GM19467 (cell line): ENCODE data around the gene BBS5.
"Not testable (repeated sequence)": the region's sequence is repeated elsewhere in the genome, so short reads cannot be mapped to it uniquely, and the experiment has no call there.

Experiments
- ATAC-seq: cut with Tn5 transposase; IDR thresholded peaks from one replicate; pipeline ENCODE4 v1.9.1; 2021; ENCODE audit warnings: mild to moderate bottlenecking, moderate library complexity; ENCODE audit not compliant: unreplicated experiment

The BBS5 gene

DNA sequence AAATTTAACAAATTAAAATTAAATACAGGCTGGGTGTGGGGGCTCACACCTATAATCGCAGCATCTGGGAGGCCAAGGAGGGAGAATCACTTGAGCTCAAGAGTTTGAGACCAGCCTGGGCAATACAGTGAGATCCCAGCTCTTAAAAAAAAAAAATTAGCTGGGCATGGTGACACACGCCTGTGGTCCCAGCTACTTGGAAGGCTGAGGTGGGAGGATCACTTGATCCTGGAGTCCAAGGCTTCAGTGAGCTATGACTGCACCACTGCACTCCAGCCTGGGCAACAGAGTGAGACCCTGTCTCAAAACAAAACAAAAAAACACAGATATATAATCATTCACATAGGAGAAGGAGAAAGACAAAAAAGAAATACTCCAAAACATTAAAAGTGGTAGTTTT is 60.2 kb downstream of the BBS5 start:
- ATAC-seq = not testable (repeated sequence)

GRCh38 chr2:169540146-169540545 is 60.9 kb downstream of the BBS5 start:
- ATAC-seq = no peak

- ATAC-seq = no peak
Measured at GRCh38 chr2:169542433-169542832, 63.1 kb downstream of the BBS5 start.

DNA sequence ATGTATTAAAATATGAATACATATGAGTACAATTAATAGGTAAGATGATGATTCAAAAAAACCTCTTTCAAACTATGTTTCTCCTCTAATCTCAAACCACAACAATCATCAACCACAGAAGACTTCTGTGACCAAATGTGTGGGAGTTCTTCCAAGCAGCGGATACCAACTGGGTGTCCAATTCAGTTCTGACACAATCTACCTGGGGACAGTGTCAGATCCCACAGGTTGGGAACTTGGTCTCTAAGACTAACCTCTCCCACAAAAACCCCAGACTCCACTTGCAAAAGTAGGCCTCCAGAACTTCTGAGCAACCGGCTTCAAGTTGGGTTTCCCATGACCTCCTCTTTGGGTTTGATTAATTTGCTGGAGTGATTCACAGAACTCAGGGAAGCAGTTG is 67.5 kb downstream of the BBS5 start:
- ATAC-seq = no peak
